NCI-H774 (cell line): ENCODE results near the gene CERK.

ENCODE experiments used
- DNase-seq: peaks from one replicate; lab custom pipeline; 2025; lab: John Stamatoyannopoulos, UW

CERK gene

GRCh38 chr22:46748908-46749675 lies 11.0 kb upstream of the CERK start:
- DNase-seq = no peak

- no peak for DNase-seq
Observed at GRCh38 chr22:46748206-46748907, 10.3 kb upstream of the CERK start.

GRCh38 chr22:46747646-46748045 lies 9.6 kb upstream of the CERK start:
- no peak for DNase-seq

GRCh38 chr22:46746620-46747019 lies 8.6 kb upstream of the CERK start:
- no peak for DNase-seq

GRCh38 chr22:46746192-46746591 lies 8.1 kb upstream of the CERK start:
- no peak for DNase-seq

- DNase-seq = no peak
Observed at GRCh38 chr22:46744581-46744980, 6.5 kb upstream of the CERK start.

- no peak for DNase-seq
Observed at GRCh38 chr22:46742576-46743221, 4.6 kb upstream of the CERK start.

- no peak for DNase-seq
Observed at GRCh38 chr22:46741974-46742519, 4.0 kb upstream of the CERK start.

GRCh38 chr22:46740910-46741780 lies 3.1 kb upstream of the CERK start:
- DNase-seq = no peak

- DNase-seq = no peak
Observed at GRCh38 chr22:46739094-46739870, 1.2 kb upstream of the CERK start.

- DNase-seq = no peak
Observed at GRCh38 chr22:46738647-46739093, 618 bp upstream of the CERK start.

- DNase-seq = no peak
Observed at GRCh38 chr22:46737105-46737975, 712 bp downstream of the CERK start.

- DNase-seq = no peak
Observed at GRCh38 chr22:46736705-46737104, 1.3 kb downstream of the CERK start.

- DNase-seq = no peak
Observed at GRCh38 chr22:46735747-46736608, 2.1 kb downstream of the CERK start.

- DNase-seq = no peak
Observed at GRCh38 chr22:46734830-46735453, 3.1 kb downstream of the CERK start.

GRCh38 chr22:46734213-46734722 lies 3.8 kb downstream of the CERK start:
- DNase-seq = peak; percentile 9

- DNase-seq = no peak
Observed at GRCh38 chr22:46732513-46732912, 5.5 kb downstream of the CERK start.

GRCh38 chr22:46732041-46732379 lies 6.0 kb downstream of the CERK start:
- no peak for DNase-seq
